ENCODE results near the gene RBCK1.

GRCh38 chr20:460707-461106 lies 52.6 kb downstream of the RBCK1 start:
- TF ChIP-seq CTCF (IDR thresholded peaks at IDR 0.05) (no peak), POLR2A (IDR thresholded peaks at IDR 0.05) (no peak)
